Measurements from ENCODE around the gene PTPRM. TPM values are rescaled to one million over a fixed set of nuclear protein-coding genes. Genes with fewer than 3 reads are reported as not detected.

The PTPRM gene
- total and polyA plus RNA-seq, 12 donors, result 31.7 to 116 (median 61.2) TPM

DNA sequence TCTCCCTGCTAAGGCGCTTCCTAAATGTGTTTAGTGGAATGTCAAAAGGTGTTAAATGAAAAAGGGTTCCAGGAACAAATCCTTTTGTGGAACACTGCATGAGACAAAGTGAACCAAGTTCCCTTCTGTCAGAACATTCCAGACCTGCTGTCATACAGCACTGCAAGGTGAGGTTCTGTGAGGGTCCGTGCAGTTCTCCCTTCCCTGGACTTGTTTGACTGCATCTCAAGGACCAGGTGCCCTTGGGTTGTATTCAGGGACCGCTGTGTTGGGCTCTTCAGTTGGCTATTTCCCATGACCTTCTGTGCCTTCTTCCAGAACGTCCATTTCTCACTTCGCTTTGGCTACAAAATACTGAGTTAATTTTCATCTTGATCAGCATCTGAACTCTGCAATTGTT, 328.2 kb downstream of the PTPRM start:
- Histone ChIP-seq H3K9me3 (replicated peaks in 1 of 3) (no peaks in the 10 kb centered on the region), H3K27ac (no peak overlapping the region), H3K4me3 (no peak overlapping the region), H3K4me1 (replicated peaks in 1 of 2) (no peaks in the 10 kb centered on the region), H3K27me3 (no peaks in the 10 kb centered on the region), H3K36me3 (replicated peaks in 1 of 2) (no peaks in the 10 kb centered on the region)
- intact Hi-C loops (cut with DNase I), result no loop called here
- 55 to 61% (median 60%) methylated on average over 5 of the region's 5 CpGs for WGBS, 4 donors
- TF ChIP-seq POLR2A (IDR thresholded peaks at IDR 0.05) (no peak), CTCF (IDR thresholded peaks at IDR 0.05) (no peak)
- DNase-seq, result no peak

GRCh38 chr18:7896161-7896560, 329.0 kb downstream of the PTPRM start:
- WGBS, 4 donors, result 80 to 86% (median 85%) methylated on average over 3 of the region's 3 CpGs
- intact Hi-C loops (cut with DNase I), result no loop called here
- no peaks in the 10 kb centered on the region for H3K9me3 ChIP-seq (replicated peaks in 1 of 3)
- H3K27ac ChIP-seq, result no peak overlapping the region
- no peak for DNase-seq
- no peaks in the 10 kb centered on the region for H3K36me3 ChIP-seq (replicated peaks in 1 of 2)
- H3K27me3 ChIP-seq, result no peaks in the 10 kb centered on the region
- H3K4me1 ChIP-seq (replicated peaks in 1 of 2), result no peaks in the 10 kb centered on the region
- TF ChIP-seq CTCF (IDR thresholded peaks at IDR 0.05), result no peak
- no peak for TF ChIP-seq POLR2A (IDR thresholded peaks at IDR 0.05)
- no peak overlapping the region for H3K4me3 ChIP-seq

DNA sequence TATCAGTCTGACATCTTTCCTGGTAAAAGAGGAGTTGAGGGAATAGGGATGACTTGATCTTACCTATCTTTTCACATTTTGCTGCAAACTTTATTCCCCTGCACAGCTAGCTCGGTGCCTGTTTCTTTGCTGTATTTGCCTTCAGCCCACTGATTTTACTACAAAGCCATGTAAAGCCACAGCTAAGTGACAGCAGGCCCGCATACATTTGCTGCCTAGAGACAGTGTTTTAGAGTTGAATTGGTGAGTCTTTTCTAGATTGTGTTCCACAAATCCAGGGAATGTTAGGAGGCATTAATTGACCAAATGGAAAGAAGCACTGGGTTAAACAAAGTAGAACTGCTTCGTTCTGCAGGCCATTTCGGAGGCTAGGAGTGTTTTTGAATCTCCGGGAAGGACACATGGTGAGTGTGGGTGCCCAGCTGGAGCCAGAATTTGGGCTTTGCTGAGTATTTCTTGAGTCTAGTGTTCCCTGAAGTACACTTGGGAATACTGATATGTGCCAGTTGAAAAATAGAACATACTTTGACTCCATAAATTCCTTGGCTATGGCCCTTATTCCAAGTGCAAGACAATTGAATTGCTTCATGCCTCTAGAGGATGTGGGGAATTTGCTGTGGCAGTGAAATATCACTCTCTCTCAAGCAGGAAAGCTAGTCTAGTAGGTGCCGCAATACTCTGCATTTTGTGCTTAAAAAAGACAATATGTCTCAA, 329.8 kb downstream of the PTPRM start:
- DNase-seq, result no peak
- no peak for TF ChIP-seq CTCF (IDR thresholded peaks at IDR 0.05)
- no peak for TF ChIP-seq POLR2A (IDR thresholded peaks at IDR 0.05)
- intact Hi-C loops (cut with DNase I), result no loop called here
- Histone ChIP-seq H3K36me3 (replicated peaks in 1 of 2) (no peaks in the 10 kb centered on the region), H3K27me3 (no peaks in the 10 kb centered on the region), H3K27ac (no peak overlapping the region), H3K9me3 (replicated peaks in 1 of 3) (no peaks in the 10 kb centered on the region), H3K4me3 (no peak overlapping the region), H3K4me1 (replicated peaks in 1 of 2) (no peaks in the 10 kb centered on the region)
- WGBS, 4 donors, result 89 to 93% (median 91%) methylated on average over 6 of the region's 6 CpGs

GRCh38 chr18:7898181-7898580, 331.1 kb downstream of the PTPRM start:
- Histone ChIP-seq H3K4me1 (replicated peaks in 1 of 2) (no peaks in the 10 kb centered on the region), H3K9me3 (replicated peaks in 1 of 3) (no peaks in the 10 kb centered on the region), H3K36me3 (replicated peaks in 1 of 2) (no peaks in the 10 kb centered on the region), H3K27ac (no peak overlapping the region), H3K27me3 (no peaks in the 10 kb centered on the region), H3K4me3 (no peak overlapping the region)
- intact Hi-C loops (cut with DNase I), result no loop called here
- WGBS, 4 donors, result 84 to 89% (median 88%) methylated on average over 2 of the region's 2 CpGs
- DNase-seq, result no peak
- no peak for TF ChIP-seq POLR2A (IDR thresholded peaks at IDR 0.05)
- TF ChIP-seq CTCF (IDR thresholded peaks at IDR 0.05), result no peak
